Neural cell (in vitro differentiated cells): ENCODE results near the gene GNL1. TPM values are rescaled to one million over a fixed set of nuclear protein-coding genes. Genes with fewer than 3 reads are reported as not detected.

Experiments used
- H2AFZ ChIP-seq: fragments of 200-600, 300-800 bp; sonication (generic), shearing (Covaris generic); 2 replicates; pipeline ENCODE4 v1.6.0; 2014; ENCODE audit warnings: low read depth, mild to moderate bottlenecking, antibody characterized with exemption, low read length, moderate library complexity
- H3F3A ChIP-seq: fragments of 200-600 bp; shearing (Covaris generic); 2 replicates; pipeline ENCODE4 v1.6.1; 2016; ENCODE audit warnings: mild to moderate bottlenecking, moderate library complexity, mixed read lengths, antibody characterized with exemption, low read length; ENCODE audit not compliant: insufficient read depth, poor library complexity, severe bottlenecking
- H3K27ac ChIP-seq: fragments of 200-600, 300-800 bp; sonication (generic), shearing (Covaris generic); 2 replicates; pipeline ENCODE4 v1.5.1; 2014; ENCODE audit warnings: mild to moderate bottlenecking, low read length, moderate library complexity
- H3K27me3 ChIP-seq: fragments of 300-800, 200-600 bp; sonication (generic), shearing (Covaris generic); 2 replicates; pipeline ENCODE4 v1.6.0; 2014; ENCODE audit warnings: mild to moderate bottlenecking, low read depth, low read length, moderate library complexity; ENCODE audit not compliant: insufficient read depth
- H3K36me3 ChIP-seq: fragments of 300-800, 200-600 bp; sonication (generic), shearing (Covaris generic); 2 replicates; pipeline ENCODE4 v1.5.1; 2014; ENCODE audit warnings: mild to moderate bottlenecking, antibody characterized with exemption, low read length, moderate library complexity; ENCODE audit not compliant: insufficient read depth
- H3K4me2 ChIP-seq: fragments of 300-800, 200-600 bp; sonication (generic), shearing (Covaris generic); 2 replicates; pipeline ENCODE4 v1.6.0; 2014; ENCODE audit warnings: mild to moderate bottlenecking, low read length
- H3K4me3 ChIP-seq: fragments of 300-800, 200-600 bp; sonication (generic), shearing (Covaris generic); 2 replicates; pipeline ENCODE4 v1.5.1; 2014; ENCODE audit warnings: mild to moderate bottlenecking, low read length, moderate library complexity
- H3K79me2 ChIP-seq: fragments of 200-600 bp; shearing (Covaris generic); replicated peaks from 2 replicates; pipeline ENCODE4 v1.6.0; 2014; ENCODE audit warnings: mild to moderate bottlenecking, low read length, moderate library complexity; ENCODE audit not compliant: insufficient read depth
- H3K9ac ChIP-seq: fragments of 300-800, 200-600 bp; sonication (generic), shearing (Covaris generic); 2 replicates; pipeline ENCODE4 v1.6.1; 2016; ENCODE audit warnings: mild to moderate bottlenecking, low read length, mixed read lengths
- H3K9me2 ChIP-seq: fragments of 200-600 bp; shearing (Covaris generic); 2 replicates; pipeline ENCODE4 v1.6.1; 2016; ENCODE audit warnings: mild to moderate bottlenecking, low read length, mixed read lengths; ENCODE audit not compliant: insufficient read depth
- H3K9me3 ChIP-seq: fragments of 200-600, 300-800 bp; sonication (generic), shearing (Covaris generic); 2 replicates; pipeline ENCODE4 v1.6.1; 2016; ENCODE audit warnings: mild to moderate bottlenecking, mixed run types, low read length, moderate library complexity, mixed read lengths
- H4K20me1 ChIP-seq: fragments of 200-600 bp; shearing (Covaris generic); 2 replicates; pipeline ENCODE4 v1.6.1; 2016; ENCODE audit warnings: mild to moderate bottlenecking, mixed run types; ENCODE audit not compliant: insufficient read depth
- EP300 ChIP-seq: fragments of 450-650 bp; conservative IDR thresholded peaks from 2 replicates; pipeline ENCODE4 v1.6.1; 2014; ENCODE audit warnings: antibody characterized with exemption, mild to moderate bottlenecking, moderate library complexity; ENCODE audit not compliant: poor library complexity, severe bottlenecking
- EZH2 ChIP-seq: fragments of 200-600, 300-800 bp; shearing (Covaris generic), sonication (generic); IDR thresholded peaks from 2 replicates; pipeline ENCODE4 v1.6.1; 2014; ENCODE audit warnings: antibody characterized with exemption, low read length, borderline replicate concordance, mild to moderate bottlenecking; ENCODE audit not compliant: insufficient read depth, poor library complexity, severe bottlenecking
- MXI1 ChIP-seq: fragments of 450-650 bp; conservative IDR thresholded peaks from 2 replicates; pipeline ENCODE4 v1.6.1; 2014; ENCODE audit warnings: antibody characterized with exemption, mild to moderate bottlenecking; ENCODE audit not compliant: poor library complexity, severe bottlenecking
- POLR2AphosphoS5 ChIP-seq: IDR thresholded peaks from 2 replicates; pipeline ENCODE4 v1.6.1; 2012
- RAD21 ChIP-seq: fragments of 450-650 bp; conservative IDR thresholded peaks from 2 replicates; pipeline ENCODE4 v1.6.1; 2014; ENCODE audit warnings: antibody characterized with exemption, mild to moderate bottlenecking, moderate library complexity
- SMC3 ChIP-seq: fragments of 450-650 bp; conservative IDR thresholded peaks from 2 replicates; pipeline ENCODE4 v1.6.1; 2014; ENCODE audit warnings: antibody characterized with exemption, mild to moderate bottlenecking, moderate library complexity; ENCODE audit not compliant: poor library complexity
- TAF1 ChIP-seq: IDR thresholded peaks from 2 replicates; pipeline ENCODE4 v1.6.1; 2012; ENCODE audit warnings: low read depth
- polyA plus RNA-seq: library from polyadenylated mRNA; depleted of rRNA; stranded (reverse); fragments of >200 nt; gene quantifications from 2 replicates; pipeline ENCODE4 v1.2.3, GENCODE V29; 2014
- TF ChIP-seq, protein P1 (sequence below): IDR thresholded peaks from 2 replicates; pipeline ENCODE4 v1.6.1; 2012; ENCODE audit warnings: borderline replicate concordance
- TF ChIP-seq, protein P2 (sequence below): fragments of 450-650 bp; IDR thresholded peaks from 2 replicates; pipeline ENCODE4 v1.5.1; 2014; ENCODE audit warnings: antibody characterized with exemption, mild to moderate bottlenecking, moderate library complexity; ENCODE audit not compliant: poor library complexity, severe bottlenecking

The GNL1 gene
- polyA plus RNA-seq, 1 donor from 2014 or later: 38.9 TPM

DNA sequence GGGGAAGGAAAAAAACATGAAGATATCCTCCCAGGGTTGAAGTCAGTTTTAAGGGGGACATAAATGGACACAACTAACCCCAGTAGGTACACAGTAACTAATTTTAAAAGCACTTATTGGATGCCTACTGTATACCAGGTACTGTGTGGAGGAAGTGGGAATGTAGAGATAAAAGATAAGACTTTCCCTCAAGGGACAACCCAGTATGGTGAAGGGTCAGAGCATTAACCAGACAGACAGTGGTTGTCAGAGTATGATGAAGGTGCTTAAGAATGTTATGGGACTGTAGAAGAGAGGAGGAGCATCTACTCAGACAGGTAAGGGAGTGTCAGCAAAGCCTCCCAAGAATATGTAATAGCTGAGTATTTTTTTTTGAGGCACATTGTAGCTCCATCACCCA lies 15.9 kb upstream of the GNL1 start:
- no peak overlapping the region for H2AFZ ChIP-seq
- H3K9me3 ChIP-seq: no peaks in the 10 kb centered on the region
- no peaks in the 10 kb centered on the region for H3F3A ChIP-seq
- H3K27ac ChIP-seq: peak overlapping the region; percentile 85
- TF ChIP-seq MXI1 (no peak), EZH2 (no peak), TAF1 (no peak), SMC3 (no peak), POLR2AphosphoS5 (no peak), RAD21 (no peak), EP300 (no peak)
- TF ChIP-seq, protein P1, sequence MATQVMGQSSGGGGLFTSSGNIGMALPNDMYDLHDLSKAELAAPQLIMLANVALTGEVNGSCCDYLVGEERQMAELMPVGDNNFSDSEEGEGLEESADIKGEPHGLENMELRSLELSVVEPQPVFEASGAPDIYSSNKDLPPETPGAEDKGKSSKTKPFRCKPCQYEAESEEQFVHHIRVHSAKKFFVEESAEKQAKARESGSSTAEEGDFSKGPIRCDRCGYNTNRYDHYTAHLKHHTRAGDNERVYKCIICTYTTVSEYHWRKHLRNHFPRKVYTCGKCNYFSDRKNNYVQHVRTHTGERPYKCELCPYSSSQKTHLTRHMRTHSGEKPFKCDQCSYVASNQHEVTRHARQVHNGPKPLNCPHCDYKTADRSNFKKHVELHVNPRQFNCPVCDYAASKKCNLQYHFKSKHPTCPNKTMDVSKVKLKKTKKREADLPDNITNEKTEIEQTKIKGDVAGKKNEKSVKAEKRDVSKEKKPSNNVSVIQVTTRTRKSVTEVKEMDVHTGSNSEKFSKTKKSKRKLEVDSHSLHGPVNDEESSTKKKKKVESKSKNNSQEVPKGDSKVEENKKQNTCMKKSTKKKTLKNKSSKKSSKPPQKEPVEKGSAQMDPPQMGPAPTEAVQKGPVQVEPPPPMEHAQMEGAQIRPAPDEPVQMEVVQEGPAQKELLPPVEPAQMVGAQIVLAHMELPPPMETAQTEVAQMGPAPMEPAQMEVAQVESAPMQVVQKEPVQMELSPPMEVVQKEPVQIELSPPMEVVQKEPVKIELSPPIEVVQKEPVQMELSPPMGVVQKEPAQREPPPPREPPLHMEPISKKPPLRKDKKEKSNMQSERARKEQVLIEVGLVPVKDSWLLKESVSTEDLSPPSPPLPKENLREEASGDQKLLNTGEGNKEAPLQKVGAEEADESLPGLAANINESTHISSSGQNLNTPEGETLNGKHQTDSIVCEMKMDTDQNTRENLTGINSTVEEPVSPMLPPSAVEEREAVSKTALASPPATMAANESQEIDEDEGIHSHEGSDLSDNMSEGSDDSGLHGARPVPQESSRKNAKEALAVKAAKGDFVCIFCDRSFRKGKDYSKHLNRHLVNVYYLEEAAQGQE: no peak
- TF ChIP-seq, protein P2, sequence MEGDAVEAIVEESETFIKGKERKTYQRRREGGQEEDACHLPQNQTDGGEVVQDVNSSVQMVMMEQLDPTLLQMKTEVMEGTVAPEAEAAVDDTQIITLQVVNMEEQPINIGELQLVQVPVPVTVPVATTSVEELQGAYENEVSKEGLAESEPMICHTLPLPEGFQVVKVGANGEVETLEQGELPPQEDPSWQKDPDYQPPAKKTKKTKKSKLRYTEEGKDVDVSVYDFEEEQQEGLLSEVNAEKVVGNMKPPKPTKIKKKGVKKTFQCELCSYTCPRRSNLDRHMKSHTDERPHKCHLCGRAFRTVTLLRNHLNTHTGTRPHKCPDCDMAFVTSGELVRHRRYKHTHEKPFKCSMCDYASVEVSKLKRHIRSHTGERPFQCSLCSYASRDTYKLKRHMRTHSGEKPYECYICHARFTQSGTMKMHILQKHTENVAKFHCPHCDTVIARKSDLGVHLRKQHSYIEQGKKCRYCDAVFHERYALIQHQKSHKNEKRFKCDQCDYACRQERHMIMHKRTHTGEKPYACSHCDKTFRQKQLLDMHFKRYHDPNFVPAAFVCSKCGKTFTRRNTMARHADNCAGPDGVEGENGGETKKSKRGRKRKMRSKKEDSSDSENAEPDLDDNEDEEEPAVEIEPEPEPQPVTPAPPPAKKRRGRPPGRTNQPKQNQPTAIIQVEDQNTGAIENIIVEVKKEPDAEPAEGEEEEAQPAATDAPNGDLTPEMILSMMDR: no peak
- H3K4me3 ChIP-seq: peak overlapping the region; percentile 77
- H3K9me2 ChIP-seq: no peaks in the 10 kb centered on the region
- H3K4me2 ChIP-seq: peak overlapping the region; percentile 95
- H3K36me3 ChIP-seq: no peaks in the 10 kb centered on the region
- no peaks in the 10 kb centered on the region for H4K20me1 ChIP-seq
- peak overlapping the region; percentile 81 for H3K9ac ChIP-seq
- peaks cover 7% of the 10 kb centered on the region for H3K27me3 ChIP-seq
- H3K79me2 ChIP-seq: peaks cover 39% of the 10 kb centered on the region

GRCh38 chr6:30571762-30572082 lies 15.4 kb upstream of the GNL1 start:
- H3K4me2 ChIP-seq: peak overlapping the region; percentile 95
- H2AFZ ChIP-seq: peak overlapping the region; percentile 87
- H4K20me1 ChIP-seq: no peaks in the 10 kb centered on the region
- H3K9me3 ChIP-seq: no peaks in the 10 kb centered on the region
- H3K27me3 ChIP-seq: peaks cover 7% of the 10 kb centered on the region
- H3K9me2 ChIP-seq: no peaks in the 10 kb centered on the region
- H3F3A ChIP-seq: no peaks in the 10 kb centered on the region
- H3K79me2 ChIP-seq: peaks cover 39% of the 10 kb centered on the region
- peak overlapping the region; percentile 77 for H3K4me3 ChIP-seq
- H3K9ac ChIP-seq: peak overlapping the region; percentile 81
- H3K36me3 ChIP-seq: no peaks in the 10 kb centered on the region
- no peak for TF ChIP-seq EP300
- TF ChIP-seq EZH2: no peak
- TF ChIP-seq POLR2AphosphoS5: no peak
- TF ChIP-seq, protein P2: no peak
- peak overlapping the region; percentile 85 for H3K27ac ChIP-seq
